Activated CD4-positive, CD25-positive, alpha-beta regulatory T cell treated with anti-CD3 and anti-CD28 coated beads, Interleukin-2, amount 50 U/mL, for 72 hours (primary cell): ENCODE data around the gene PDE1C.

Source experiments
- DNase-seq: peaks from one replicate; pipeline ENCODE4 v3.0.0; 2021

Gene PDE1C

DNA sequence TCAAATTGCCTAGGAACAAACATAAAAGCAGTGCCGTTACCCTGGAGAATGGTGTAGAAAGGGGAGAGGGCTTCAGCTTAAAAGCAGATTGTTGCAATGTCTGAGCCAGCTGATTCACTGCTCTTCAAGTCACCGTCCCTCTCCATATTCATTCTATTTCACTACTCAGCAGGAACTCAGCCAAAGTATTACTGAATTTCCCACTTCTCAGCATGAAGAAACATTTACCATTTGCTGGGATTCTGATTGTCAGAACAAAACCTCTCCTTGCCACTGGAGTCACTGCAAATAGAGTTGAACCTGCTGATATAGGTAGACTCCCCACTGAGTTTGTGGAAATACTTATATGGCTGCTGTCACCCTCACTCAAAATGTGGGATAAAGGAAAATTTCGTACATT is 311.5 kb downstream of the PDE1C start:
- DNase-seq, result no peak

DNA sequence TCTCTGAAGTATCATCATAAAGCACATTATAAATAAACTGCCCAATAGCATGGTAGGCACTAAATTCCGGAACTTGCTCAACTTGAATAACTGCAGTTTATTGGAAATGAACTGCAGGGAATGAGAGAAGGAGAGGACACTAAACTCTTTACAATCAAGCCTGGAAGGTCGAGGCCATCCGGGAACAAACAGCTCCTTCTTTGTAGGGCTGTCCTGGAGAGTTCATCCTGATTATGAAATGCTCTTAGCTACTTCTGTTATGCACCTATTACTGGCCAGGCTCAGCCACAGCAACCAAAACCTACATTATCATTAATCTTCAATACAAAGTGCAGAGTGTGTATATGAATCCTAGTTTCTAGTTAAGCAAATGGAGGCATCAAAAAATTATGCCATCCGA is 318.5 kb downstream of the PDE1C start:
- DNase-seq, result no peak

DNA sequence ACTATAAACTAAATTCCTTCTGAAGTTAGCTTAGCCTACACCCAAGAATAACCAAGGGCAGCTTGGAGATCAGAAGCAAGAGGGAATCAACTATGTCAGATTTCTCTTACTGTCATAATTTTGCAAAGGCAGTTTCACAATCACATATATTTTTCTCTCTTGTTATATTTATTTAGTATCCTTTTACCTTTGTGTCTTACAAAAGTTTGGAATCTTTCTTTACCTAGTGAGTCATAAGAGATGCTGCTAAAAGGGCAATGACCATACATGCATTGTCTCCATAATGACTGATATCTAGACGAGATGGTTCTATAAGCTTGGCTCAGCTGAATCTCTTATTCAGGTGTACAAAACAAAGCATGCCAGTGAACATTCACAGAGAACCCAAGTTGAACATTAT is 322.1 kb downstream of the PDE1C start:
- no peak for DNase-seq

DNA sequence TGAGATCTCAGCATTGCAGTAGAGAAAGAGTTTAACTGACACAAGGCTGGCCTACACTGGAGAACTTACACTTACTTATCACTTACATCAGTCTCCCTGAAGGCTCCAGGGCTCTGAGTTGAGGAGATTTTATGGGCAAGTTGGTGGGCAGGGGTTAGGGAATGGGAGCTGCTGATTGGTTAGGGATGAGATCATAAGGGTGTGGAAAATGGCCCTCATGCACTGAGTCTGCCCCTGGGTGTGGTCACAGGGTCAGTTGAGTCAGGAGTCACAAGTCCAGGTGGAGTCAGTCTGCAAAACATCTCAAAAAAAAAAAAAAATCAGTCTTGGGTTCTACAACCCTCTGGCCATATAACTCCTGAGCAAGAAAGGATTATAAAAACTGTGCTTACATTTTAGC is 322.7 kb downstream of the PDE1C start:
- DNase-seq, result no peak

DNA sequence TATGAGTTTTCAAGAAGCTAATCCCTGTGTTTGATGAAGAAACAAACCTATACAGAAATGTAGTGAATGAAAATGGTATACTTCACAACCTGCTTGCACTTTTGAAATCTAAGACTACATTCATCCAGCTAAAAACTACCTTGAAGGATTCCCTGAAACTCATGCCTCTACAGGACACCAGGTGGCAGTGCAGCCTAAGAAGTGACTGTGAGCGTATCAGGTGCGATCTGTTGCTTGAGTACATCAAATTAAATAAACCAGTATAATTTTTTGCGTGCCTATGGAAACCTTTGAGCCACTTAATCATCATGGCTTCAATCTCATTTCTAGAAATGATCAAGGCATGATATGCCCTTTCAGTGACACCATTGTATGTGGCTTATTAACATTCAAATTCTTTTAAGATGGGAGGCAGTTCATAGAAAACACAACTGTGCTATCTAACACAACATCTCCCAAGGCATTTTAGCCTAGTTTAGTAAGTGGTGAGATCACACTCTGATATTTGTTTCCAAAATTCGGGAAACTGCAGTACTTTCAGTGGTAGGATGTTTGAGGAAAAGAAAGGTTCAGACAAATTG is 325.8 kb downstream of the PDE1C start:
- no peak for DNase-seq

DNA sequence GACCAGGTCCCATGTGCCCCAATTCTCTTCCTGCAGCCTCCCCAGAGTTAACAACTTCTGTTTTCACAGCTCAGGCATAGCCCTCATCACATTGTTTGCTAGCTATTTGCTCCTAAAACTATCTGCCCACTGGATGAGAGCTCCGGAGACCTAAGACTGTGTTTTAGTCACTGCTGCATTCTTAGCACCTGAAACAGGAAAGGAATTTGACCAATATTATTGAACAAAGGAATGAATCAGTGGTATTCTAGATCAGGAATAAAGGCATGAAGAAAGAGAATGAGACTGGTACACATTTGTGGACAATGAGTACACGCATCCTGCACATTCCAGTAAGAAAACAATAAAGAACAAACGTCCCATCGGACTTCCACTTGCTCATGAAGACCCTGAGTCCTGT is 328.4 kb downstream of the PDE1C start:
- no peak for DNase-seq

DNA sequence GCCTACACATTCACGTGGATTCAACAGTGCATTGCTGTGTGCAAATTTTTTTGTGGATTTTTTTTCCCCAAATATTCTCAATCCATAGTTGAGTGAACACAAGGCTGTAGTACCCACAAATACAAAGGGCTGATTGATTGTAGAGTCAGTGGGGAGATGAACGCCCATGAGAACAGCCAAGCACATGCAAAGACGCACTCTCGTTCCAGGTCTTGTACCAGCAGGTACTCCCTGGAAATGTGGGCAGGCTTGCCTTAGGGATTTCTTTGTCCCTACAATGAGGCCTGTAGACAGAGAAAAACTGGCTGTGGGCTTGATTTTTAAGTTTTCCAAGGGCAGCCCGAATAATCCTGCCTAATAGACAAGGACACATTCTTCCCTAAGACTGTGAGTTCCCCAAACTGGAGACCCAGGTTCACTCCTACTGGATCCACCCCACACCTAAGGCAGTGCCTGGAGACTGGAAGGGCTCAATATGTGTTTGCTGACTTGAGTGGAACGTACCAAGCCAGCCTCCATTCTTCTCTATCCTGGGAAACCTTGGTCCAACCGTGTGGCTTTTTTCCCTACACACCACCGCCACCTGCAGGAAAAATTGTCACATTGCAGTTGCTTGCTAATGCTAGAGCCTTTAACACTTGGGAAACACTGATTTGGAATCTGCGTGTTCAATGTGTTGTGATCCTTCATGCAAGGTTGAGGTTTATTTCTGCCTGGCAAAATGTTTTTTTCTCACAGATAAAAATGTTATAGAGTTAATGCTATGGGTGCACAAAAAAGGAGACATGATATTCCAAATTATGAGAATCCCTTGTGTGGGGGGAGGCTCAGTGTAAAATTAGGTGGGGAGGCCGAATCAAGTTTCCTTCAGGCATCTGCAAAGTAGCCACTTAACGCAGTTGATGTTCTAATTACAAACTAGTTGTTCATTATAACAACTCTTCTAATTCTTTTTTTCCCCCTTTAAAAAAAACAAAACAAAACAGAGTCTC is 333.9 kb downstream of the PDE1C start:
- no peak for DNase-seq

DNA sequence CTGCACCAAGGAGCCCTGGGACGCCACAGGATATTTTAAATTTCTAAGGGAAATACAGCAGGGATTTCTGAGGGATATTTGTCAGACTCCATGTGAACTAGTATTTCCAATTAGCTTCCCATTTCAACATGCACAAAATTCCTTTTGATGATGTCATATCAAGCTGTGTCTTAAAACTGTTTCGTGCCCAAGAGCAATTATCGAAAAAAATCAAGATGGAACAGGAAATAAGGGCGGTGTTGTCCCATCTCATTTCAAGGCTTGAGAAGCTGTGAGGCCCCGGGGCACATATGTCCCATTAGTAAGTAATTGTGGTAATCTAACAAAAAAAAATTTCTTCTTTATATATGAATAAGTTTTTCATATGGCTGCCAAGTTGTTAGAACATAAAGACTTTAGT is 335.8 kb downstream of the PDE1C start:
- DNase-seq, result no peak

DNA sequence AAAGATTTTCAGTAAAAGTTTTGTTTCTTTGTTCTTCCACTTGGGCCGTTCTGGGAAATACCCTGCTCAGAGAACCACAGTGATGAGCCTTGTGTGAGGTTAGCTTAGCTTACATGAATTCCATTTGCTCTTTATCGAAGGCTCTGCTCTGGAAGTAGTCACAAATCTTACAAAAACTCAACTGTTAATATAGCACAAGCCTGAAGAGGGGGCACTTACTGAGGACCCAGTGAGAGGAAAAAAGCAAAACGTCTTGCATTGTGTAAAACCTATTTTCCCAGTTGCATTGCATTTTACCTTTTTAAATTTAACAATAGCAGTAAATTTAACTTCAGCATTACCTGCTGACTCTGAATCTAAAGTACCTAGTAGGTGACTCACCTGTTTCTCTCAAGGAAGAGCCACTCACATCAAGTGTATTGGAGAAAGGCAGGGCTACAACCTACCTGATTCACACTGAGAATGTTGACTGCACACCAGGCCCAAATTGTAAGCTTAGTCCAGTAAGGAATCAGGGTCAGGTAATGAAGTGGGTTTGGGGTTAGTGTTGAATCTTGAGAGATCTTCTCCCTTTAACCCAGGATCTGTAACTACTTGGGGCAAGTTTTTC is 340.9 kb downstream of the PDE1C start:
- DNase-seq, result no peak

DNA sequence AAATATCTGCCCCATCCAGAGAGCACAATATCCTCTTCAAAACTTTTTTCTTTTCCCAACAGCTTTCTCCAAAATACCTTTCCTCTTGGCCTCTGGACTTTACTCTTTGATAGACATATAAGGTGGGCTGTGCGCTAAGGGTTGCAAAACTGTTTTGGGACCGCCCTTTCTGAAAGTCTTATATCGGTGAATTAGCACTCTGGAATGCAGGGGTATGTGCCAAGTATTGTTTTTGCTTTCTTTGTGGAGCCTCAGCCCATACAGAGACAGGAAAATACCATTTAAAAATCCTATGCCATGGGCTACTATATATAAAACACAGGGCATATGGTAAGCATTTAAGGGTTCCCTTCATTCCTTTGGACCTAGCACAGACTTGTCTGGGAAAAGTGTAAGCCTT is 345.5 kb downstream of the PDE1C start:
- no peak for DNase-seq

DNA sequence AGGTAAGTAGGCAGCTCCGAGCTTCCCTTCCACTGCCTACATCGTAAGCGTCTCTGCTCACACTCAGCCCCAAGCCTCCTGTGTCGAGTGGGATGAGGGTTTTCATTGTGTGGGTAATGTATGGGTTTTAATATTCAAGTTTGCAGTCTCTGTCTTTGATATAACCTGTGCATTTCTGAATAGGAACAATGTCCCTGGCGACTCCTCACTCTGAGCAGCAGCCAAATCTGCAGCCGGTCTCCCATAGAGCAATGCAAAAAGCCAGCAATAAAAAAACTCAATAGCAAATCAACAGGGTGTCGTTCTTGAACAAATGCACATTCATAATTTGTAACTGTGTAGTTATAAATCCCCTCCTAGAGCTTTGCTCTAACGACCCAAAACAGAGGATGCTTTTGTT is 349.8 kb downstream of the PDE1C start:
- no peak for DNase-seq

DNA sequence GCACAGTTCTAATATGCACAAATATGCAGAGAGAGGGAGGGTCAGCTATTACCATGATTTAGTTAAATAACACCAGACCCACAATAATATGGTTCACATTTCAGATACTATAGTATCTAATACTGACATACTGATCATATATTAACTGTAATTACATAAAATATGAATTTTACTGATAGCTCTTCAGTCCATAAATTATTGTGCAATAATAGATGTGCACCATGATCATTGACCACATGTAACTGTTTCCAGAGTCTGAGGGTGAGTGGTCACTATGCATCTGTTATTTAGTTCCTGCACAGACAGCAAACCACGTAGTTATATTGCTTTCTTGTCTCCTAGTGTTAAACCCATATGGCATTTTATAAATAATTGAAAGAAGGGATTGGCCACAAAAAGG is 353.9 kb downstream of the PDE1C start:
- no peak for DNase-seq

DNA sequence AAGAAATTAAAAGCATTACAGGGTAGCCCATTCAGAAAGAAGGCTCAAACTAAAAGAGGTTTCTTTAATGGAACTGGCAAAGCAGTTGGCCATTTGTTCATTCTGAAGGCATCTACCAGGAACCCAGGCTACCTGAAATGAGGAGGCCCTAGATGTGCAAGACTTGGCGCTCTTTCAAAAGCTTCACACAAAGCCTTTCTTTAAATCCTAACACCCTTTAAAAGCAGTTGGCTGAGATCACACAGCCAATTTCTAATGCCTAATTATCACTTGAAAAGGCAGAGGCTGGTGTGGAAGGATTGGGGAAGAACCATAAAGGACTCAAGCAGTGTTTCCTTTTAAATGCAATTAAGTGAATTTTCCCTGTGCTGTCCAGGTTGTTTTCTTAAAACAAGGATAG is 360.0 kb downstream of the PDE1C start:
- DNase-seq, result no peak

DNA sequence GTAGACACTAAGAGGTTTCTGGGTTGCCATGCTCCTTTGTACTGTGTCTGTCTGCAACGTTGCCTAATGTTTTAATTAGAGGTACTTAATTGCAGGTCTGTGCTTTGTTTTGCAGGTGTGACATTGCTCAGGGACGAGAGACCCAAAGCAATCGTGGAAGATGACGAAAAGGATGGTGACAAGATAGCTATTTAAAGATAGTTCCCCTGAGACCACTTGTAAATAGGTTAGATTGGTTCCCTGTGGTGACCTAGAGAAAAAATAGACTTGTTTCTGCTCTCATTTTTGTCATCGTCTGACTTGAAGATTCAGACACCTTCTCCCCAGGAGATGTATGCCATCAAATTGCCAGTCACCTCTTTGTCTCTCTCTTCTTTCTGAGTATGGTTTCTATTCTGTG is 363.1 kb downstream of the PDE1C start:
- DNase-seq, result no peak

DNA sequence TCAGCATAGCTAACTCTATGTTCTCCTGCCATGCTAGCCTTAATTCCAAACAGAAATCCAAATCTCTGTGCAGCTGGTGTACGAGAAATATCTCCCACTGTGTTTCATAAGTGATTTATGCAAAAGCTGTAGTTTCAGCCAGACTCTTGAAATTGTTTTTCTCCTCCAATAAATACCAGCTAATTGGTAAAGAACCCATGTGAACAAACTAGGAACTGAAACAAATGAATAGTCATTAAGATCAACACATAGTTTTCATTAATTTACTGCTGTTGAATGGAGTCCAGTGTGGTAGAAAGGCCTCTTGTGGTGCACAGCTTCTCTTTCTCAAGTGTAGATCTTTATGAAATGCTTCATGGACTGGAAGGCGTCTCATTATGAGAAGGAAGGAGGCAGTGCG is 364.8 kb downstream of the PDE1C start:
- no peak for DNase-seq

DNA sequence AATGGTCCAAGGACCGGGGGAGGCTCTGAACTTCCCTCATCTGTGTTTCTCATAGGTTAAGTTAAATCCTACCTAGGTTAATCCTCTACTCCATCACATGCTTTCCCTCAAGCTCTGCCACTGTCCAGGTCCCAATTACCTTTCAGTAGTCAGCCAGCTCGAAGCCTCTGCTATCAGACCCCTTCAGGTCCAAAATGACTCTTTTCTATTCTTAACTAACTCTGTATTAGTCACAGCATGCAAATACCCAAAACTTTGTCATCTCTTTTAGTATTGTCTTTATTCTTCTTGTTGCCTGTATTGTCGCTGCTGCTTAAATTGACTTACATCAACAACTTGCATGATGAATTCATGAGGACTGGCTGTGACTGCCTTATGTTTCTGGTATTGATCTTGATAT is 367.9 kb downstream of the PDE1C start:
- no peak for DNase-seq
